CD4-positive, alpha-beta T cell treated with Interleukin-4 for 4 hours (primary cell): ENCODE results near the gene CCSER1.

Experiments used
- DNase-seq: peaks from one replicate; pipeline ENCODE4 v3.0.0-alpha.2; 2020

CCSER1 gene

DNA sequence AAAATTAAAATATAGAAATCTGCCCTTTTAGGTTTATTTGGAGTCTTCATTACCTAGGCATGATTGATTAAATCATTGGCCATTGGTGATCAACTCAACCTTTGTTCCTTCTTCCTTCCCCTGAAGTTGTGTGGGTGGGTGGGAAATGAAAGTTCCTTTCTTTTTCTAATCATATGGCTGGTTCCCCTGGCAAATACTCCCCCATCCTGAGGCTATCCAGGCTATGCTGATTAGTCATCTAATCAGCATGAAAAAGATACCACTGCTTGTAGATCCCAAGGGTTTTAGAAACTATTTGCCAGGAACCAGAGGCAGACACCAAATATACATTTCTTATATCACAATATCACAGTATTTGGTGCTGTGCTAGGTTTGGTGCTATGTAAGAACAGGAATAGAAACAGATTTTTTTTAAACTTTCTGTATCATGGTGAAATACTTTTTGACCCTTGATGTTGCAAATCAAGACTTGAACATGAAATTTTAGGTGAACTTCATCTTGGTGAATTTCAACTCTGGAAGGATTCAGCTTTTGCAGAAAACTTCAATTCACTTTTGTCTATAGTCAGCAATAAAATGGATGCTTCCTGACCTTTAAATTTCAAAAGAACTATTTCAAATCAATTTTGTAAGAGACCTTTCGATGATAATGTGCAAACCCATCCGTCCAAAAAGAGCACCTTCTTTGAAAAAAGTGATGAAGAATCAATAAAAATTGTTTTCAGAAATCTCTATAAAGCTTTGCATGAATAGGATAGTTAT, 71.1 kb downstream of the CCSER1 start:
- DNase-seq = no peak

DNA sequence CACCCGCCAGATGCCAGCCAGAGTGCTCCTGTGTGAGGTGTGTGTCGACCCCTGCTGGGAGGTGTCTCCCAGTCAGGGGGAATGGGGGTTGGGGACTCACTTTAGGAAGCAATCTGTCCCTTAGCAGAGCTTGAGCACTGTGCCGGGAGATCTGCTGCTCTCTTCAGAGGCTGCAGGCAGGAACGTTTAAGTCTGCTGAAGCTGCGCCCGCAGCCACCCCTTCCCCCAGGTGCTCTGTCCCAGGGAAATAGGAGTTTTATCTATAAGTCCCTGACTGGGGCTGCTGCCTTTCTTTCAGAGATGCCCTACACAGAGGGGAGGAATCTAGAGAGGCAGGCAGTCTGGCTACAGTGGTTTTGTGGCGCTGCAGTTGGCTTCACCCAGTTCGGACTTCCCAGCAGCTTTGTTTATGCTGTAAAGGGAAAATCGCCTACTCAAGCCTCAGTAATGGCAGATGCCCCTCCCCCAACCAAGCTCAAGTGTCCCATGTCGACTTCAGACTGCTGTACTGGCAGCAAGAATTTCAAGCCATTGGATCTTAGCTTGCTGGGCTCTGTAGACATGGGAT, 80.8 kb downstream of the CCSER1 start:
- DNase-seq = no peak

DNA sequence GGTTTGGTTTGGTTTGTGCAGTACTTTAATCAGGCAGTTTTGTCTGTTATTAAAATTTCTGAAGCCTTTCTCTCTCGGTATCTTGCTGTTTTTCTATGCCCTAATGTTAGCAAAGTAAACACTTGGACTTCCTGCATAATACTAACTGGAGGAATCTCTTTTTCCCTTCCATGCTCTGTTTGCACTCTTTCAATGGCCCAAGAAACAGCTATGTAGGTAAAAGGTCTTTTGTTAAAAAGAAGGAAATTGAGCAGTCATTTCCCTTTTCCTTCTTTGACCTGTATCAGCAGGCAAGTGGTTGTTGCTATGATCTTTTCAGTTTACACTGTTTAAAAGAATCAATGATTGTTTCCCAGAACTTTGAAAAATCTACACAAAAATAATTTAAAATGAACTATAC, 82.7 kb downstream of the CCSER1 start:
- DNase-seq = no peak

DNA sequence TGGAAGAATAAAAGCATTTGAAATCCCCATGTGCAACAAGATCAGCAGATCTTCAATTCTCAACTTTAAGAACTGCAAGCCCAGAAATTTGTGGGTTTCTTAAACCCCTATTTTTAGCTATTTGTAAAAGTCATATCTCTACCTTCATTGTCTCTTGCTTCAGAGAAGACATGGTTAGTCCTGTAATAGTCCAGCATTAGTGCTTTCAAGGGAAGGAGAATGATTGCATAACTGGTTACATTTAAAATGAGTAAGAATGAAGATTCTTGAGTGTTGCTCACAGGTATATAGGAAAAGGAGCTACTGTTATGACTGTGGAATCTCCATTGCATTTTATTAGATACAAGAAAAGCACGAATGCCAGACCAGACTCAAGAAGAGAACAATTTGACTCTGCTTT, 84.0 kb downstream of the CCSER1 start:
- DNase-seq = no peak

DNA sequence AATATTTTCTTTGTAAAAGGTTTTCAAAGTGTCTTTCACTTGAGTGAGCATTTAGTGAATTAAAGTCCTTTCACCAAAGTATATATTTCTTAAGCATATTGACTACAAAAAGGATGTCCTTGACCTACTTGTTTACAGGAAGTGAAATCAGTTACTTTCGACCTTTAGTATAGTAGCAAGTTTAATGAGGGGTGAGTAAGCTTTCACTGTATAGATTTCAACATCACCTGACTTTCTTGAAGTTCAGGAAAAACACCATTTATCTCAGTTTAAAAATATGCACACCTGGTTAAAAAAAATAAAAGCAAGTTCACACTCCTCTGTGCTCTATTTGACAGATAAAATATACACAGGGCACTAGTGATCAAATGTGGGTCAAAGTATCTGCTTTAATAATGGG, 88.1 kb downstream of the CCSER1 start:
- no peak for DNase-seq

DNA sequence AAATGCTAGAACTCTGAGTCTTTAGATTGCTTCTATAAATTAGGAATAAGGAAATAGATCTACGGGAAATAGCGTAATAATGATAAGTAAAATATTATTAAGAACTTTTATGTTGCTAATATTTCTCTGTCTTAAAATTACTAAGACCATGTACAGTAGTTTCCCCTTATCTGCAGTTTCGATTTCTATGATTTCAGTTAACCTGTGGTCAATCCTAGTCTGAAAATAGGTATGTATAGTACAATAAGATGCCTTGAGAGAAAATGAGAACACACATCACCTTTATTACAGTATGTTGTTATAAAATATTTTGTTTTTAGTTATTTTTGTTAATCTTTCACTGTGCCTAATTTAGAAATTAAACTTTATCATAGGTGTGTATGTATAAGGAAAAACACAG, 92.6 kb downstream of the CCSER1 start:
- DNase-seq = no peak

DNA sequence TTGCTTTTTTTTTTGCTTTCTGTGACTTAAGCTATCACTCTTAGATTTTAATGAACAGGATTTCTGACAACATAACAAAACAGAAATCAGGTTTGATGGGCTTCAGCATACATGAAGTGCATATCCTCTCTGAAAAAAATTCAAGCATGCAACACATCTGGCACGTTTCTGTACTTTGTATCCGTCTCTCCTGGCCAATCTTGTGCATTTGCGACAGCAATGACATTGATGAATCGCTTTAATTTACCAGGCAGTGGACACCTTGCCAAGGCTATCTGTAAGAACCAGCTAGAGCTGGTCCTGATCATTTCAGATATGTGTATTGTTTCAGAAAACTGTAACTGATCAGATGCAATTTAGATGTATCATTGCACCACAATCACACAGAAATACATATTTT, 93.3 kb downstream of the CCSER1 start:
- no peak for DNase-seq

DNA sequence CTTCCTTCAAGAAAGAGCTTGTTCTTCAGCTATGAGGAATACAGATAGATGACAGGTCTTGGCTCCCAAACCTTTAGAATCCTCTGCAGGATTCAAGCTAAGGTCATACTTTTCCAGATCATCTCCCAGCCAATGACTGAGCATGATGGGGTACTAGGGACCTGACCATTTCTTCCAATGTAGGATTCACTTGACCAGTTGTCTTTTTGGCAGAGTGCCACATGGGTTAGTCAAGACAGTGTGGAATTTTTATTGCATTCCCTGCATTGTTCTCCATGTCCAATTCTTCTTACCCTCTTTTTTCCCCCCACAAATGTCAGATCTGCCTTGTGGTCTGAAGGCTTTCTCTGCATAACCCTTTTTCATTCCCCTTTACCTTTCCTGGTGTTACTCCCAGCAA, 99.5 kb downstream of the CCSER1 start:
- DNase-seq = no peak

DNA sequence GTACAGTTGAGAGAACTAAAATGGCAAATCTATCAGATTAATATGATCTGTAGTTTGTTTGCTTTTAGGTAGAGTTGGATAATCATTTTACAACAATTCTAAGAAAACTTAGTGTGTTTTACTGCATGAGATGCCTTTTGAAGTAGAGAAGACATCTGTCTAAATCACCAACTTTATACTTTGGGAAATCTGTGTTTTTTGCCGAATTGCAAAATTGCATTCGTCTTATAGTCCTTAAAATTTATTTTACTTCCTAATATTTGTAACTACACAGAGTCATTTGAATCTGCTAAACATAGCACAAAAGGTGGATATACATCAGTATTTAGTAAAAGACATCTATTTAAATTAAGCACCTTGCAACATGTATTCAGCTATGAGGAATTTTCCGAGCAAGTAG, 100.0 kb downstream of the CCSER1 start:
- no peak for DNase-seq

DNA sequence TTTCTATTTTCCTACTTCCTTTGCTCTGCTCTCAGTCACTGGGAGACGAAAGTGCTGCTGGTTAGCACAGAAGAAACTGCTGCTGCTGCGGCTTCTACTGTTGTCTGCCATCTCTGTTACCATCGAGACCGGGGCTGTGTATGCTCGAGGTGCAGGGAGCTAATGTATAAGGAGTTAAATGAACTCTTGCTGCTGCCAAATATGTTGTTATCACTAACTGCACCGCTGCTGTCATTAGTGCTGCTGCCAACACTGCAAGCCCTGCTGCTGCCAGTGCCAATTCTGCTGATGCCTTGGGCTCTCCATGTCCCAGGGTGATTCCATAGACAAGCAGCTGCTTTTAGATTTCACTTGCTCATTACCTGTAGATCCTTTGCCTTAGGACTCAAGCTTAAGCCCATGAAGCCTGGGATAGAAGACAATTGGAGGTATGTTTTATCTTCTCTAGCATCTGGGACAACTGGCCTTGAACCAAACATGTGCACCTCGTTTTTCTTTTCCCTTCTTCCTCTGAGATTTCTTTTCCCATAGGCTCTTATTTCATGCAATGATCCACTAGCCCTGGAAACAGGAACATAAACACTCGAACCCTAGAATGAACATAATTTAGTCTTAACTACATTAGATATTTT, 107.8 kb downstream of the CCSER1 start:
- DNase-seq = no peak

DNA sequence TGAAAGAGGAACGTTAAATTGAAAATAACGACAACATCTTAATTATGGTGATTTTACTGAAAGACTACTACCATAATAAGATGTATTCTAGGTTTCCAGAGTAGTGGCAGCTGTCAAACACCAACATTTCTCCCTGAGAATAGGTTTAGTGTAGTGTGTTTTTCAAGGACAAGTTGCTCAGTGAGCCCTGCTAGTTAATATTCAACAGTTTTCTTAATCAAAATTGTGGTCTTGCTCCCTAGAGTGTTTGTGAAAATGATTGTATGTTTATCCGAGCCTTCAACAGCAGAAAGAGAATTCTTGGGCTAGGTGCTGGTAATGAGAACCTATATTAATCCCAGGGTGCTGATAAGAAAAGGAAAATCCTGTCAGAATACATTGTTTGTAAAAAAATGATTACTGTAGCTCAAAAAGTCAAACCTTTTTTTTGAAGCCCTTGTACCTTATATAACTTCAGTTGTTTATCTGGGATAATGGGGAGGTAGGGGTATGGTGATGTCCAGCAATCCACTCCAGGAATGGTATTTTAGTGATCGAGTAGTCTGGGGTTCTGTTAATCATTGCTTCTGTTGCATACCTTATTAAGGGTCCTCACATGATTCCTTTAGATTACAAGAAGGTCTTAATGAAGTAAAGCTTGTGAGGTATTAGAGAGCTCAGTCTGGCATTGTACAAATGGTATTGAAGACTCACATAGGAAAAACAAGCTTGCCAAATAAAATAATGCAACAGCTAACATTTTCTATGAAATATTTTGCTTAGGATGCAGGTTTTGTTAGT, 110.7 kb downstream of the CCSER1 start:
- DNase-seq = no peak

DNA sequence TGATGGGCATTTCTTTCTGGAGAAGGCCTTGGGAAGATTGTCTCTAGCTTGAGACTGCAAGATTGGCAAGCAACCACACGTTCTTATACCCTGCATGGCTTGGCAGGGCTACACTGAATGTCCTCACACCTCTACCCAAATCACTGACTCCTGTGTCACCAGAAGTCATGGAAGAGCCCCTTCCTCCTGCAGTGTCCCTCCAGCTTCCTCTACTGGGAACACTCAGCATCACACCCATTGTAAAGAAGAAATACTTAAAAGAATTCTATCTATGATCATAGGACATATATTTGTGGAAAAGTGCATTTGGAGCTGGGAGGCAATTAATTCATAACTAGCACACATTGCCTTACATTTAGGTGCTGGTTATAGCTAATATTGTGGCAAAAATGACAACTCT, 113.1 kb downstream of the CCSER1 start:
- DNase-seq = no peak

DNA sequence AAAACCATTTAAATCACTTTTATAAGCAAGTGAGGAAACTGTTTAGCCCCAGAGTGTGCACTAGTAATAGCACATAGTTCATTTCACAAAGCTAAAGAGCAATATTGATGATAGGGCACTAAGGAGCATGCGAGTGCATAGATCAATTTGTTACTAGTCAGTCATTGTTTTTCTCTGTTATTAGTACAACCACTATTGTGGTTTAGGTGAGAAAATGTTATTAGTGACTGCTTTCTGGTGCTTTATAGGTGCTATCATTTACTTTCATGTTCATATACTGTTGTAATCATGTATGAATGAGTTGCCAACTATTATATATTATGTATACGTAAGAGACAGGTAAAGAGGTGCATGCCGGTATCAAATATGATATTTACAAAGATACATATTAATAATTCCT, 113.8 kb downstream of the CCSER1 start:
- no peak for DNase-seq

DNA sequence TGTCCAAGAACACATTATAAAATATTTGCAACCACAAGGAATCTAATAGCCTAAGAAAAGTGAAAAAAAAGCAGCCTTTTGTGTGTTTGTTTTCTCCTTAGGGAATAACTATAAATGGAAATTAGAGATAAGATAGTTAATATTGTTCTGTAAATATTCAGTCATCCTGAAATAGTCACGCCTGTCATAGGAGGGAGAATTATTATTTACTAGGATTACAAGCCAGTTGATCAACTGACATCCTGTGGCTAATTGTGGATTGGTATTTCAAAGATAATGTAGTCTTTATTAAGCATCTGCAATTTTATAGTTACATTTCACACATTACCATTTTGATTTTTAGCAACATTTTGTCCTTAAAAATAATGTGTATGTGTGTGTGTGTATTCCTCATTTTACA, 118.6 kb downstream of the CCSER1 start:
- DNase-seq = no peak

DNA sequence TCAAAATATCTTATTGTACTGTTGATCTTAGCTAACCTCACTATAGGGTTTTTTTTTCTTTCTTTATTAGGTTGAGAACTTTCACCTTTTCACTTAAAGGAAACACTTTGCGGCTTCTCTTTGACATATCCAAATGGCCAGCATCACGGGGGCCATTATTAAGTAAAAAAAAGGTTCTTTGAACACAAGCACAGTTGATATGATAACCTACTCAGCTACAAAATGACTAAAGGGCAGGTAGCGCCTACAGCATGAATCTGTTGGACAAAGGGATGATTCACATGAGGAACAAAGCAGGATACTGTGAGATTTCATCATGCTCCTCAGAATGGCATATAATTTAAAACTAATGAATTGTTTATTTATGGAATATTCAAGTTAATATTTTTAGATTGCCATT, 119.6 kb downstream of the CCSER1 start:
- DNase-seq = no peak

DNA sequence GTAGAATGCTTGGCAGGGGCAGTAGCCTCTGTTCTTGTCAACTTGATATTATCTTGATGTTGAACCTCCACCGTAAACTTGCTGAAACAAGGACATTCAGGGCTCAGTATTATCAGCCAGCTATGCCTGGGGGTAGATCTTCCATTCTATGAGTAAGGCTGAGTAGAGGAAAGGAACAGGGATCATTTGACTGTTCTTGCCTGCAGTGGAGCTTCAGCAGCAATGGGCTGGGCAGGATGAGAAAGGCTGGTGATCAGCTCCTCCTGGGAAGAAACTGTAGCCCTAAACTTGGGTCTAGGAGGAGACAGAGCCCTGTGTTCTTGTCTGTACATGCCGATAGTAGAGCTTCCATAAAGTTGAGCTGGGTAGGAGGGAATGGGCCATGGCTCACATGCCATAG, 127.2 kb downstream of the CCSER1 start:
- DNase-seq = no peak

DNA sequence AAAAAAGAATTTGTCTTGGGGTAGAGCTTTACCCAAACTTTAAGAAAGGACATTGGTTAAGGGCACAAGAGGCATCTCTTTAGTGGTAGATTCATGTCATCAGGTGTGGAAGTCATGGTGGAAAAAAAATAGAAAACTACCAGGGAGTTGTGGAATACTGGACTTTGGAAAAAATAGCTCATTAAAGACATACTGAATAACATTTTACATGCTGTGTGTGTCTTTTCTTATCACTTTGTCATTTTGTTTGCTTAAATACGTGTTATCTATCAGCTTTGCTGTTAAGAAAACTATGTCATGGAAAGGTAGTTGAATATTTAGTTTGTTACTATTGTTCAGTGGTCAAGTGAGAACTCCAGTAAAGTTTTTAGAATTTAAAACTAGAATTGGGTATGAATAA, 147.0 kb downstream of the CCSER1 start:
- no peak for DNase-seq

DNA sequence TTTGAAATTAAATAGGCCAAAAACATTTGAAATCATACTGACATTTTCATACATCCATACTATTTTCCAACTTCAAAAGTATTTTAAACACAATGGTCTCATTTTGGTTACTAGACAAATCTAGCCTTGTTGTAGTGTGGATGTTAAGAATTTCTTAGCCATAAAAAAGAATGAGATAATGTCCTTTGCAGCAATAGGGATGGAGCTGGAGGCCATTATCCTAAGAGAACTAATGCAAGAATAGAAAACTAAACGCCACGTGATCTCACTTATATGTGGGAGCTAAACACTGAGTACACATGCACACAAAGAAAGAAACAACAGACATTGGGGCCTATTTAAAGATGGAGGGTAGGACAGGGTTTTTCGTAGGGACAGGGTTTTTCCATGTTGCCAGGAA, 153.8 kb downstream of the CCSER1 start:
- no peak for DNase-seq

DNA sequence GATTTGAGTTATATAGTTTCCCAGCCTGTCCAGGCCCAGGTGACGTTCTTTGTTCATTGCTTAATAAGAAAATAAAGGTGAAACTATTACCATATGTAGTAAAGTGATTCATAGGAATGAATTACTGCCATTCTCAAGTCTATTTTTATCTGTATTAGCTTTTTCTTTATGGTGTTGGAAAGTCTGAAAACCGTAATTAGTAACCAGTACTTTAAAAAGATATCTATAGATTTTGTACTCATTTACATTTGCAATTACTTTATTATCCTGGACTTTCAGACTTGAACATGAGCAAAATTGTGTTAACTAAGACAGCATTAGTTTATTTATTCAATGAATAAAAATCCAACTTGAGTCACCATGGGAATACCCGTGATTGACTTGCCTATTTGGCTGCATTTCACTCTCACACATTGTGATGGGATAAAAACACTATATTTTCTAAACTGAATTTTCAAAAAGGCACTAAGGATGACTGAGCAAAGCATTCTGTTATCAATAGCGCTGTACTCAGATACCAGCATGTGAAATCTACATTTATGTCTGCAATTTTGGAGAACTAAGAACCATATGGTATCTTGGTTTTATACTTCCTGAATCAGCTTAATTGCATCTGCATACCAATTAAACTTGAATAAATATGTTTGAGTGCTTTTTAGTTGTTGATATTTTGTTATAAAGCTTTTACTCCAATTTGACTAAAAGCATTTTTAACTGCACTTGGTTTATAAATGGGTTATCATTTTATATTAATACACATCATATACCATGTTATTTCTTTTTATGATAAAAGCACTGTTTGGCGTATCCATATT, 154.6 kb downstream of the CCSER1 start:
- DNase-seq = no peak

DNA sequence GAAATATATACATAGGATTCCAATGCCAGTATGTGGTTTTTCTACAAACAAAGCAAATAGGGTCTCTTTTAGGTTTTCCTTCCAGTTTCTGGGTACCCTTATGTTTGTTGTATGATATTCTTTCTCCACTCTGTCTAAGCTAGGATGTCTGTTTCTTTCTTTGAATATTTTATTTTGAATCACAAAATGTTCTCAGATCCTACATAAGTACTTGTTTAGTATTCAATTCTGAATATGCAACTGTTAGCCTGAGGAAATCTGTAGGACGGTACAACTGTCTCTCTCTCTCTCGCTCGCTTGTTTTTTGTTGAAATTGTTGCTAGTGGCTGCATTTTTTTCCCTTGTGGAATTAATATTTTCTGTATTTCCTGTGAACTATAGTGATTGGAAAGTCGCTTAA, 163.2 kb downstream of the CCSER1 start:
- DNase-seq = no peak

DNA sequence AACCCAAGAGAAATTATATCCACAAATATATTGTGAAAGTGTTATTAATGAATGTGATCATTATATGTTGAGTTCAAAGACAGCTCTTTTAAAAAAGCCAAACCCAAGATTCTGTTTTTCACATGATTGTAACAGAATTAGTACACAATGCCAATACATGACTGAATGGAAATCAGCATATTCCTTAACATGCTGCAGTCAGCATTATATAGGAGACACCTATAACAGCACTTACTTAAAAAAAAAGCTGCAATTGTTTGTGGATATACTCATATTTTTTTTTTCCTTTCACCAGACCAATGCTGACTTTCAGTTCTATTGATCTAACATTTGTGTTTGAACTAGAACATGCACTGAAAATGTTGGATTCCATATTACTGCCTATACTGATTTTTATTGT, 165.2 kb downstream of the CCSER1 start:
- DNase-seq = no peak

DNA sequence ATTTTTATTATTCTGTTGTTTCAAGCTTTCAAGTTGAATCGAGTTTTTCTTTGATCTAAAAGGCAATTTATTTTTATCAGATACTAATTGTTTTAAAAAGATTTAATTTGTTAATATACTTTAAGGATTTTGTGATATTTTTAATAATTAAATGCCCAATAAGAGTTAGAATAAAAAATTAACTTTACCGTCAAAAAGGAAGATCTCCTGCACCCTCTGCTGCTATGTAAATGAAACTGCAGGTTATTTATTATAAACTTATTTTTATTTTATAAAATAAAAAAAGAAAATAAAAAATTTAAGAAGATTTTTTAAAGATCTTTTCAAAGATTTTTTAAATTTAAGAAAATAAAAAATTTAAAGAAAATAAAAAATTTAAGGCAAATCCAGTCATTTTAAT, 166.1 kb downstream of the CCSER1 start:
- DNase-seq = no peak

DNA sequence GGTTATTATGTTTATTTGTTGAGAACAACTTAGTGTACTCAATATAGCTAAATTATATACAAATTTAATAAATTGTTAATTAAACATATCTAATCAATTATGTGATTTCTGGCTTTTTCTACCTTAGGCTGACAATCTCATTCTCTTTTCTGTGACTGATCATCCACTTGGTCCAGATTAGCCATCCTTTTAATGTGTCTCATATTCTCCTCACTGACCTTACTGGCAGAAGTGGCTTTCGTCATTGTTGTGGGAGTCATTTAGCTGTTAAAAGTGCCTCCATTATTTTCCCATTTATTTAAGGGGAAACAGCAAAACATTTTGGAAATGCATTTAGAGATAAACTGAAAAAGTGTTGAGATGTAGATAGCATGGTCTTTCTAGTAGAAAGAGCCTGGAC, 172.2 kb downstream of the CCSER1 start:
- no peak for DNase-seq
